HepG2 (cell line): Measurements from ENCODE around the gene GPS1. TPM values are rescaled to one million over a fixed set of nuclear protein-coding genes. Genes with fewer than 3 reads are reported as not detected.

ENCODE experiments used
- CBFB ChIP-seq: sonication (generic); formaldehyde crosslinking; IDR thresholded peaks from 2 replicates; pipeline ENCODE4 v1.4.0; 2020; ENCODE audit warnings: missing genetic modification reagents
- CENPX ChIP-seq: sonication (generic); formaldehyde crosslinking; IDR thresholded peaks from 2 replicates; pipeline ENCODE4 v1.9.0; 2021; ENCODE audit warnings: mild to moderate bottlenecking, missing genetic modification reagents, moderate library complexity
- MBD4 ChIP-seq: IDR thresholded peaks from 2 replicates; pipeline ENCODE4 v1.6.1; 2012; ENCODE audit warnings: low read length, inconsistent platforms, borderline replicate concordance
- RAD21 ChIP-seq: fragments of 450-650 bp; formaldehyde crosslinking; IDR thresholded peaks from 2 replicates; pipeline ENCODE4 v1.5.0; 2020; ENCODE audit warnings: mild to moderate bottlenecking
- TCF7L2 ChIP-seq: IDR thresholded peaks from 2 replicates; pipeline ENCODE4 v1.6.1; 2011; ENCODE audit warnings: mild to moderate bottlenecking, low read depth, low read length, moderate library complexity
- ZNF460 ChIP-seq: sonication (generic); formaldehyde crosslinking; IDR thresholded peaks from 2 replicates; pipeline ENCODE4 v1.5.1; 2020; ENCODE audit warnings: missing genetic modification reagents, mild to moderate bottlenecking, borderline replicate concordance
- ZNF572 ChIP-seq: sonication (generic); formaldehyde crosslinking; IDR thresholded peaks from 2 replicates; pipeline ENCODE4 v1.5.1; 2020; ENCODE audit warnings: mild to moderate bottlenecking, missing genetic modification reagents
- ZNF709 ChIP-seq: sonication (generic); formaldehyde crosslinking; IDR thresholded peaks from 2 replicates; pipeline ENCODE4 v1.5.0; 2020; ENCODE audit warnings: mild to moderate bottlenecking, missing genetic modification reagents
- ZSCAN29 ChIP-seq: sonication (generic); formaldehyde crosslinking; conservative IDR thresholded peaks from 2 replicates; pipeline ENCODE4 v1.4.0; 2020; ENCODE audit warnings: mild to moderate bottlenecking, missing genetic modification reagents
- polyA plus RNA-seq, 8 experiments: library from polyadenylated mRNA; depleted of rRNA in 3 of 8; stranded (reverse) in 7 of 8; unstranded in 1 of 8; fragments of >200 nt; fragmentation: Illumina TruSeq in 4 of 8; extraction: Trizol in 4 of 8; gene quantifications; 2 replicates each; pipeline versions ENCODE4 v1.2.1 to v1.2.3, GENCODE V29; 2011 to 2016; ENCODE audit warnings: low read depth in 4 of 8, missing spikeins in 1 of 8, mixed read lengths in 1 of 8; ENCODE audit not compliant: insufficient read depth in 1 of 8
- total RNA-seq, 5 experiments: library from RNA; depleted of rRNA; stranded (reverse); fragments of >200 nt; fragmentation: Illumina TruSeq; extraction: Trizol; gene quantifications; 2 replicates each; pipeline ENCODE4 v1.2.3, GENCODE V29; 2016; ENCODE audit warnings: low read depth in 1 of 5
- TF ChIP-seq, protein P1 (sequence below): sonication (generic); formaldehyde crosslinking; conservative IDR thresholded peaks from 2 replicates; pipeline ENCODE4 v1.4.0; 2020; ENCODE audit warnings: missing genetic modification reagents
- TF ChIP-seq, protein P2 (sequence below): sonication (generic); formaldehyde crosslinking; IDR thresholded peaks from 2 replicates; pipeline ENCODE4 v1.5.0; 2020; ENCODE audit warnings: mild to moderate bottlenecking, missing genetic modification reagents, borderline replicate concordance
- TF ChIP-seq, protein P3 (sequence below): sonication (generic); formaldehyde crosslinking; IDR thresholded peaks from 2 replicates; pipeline ENCODE4 v1.9.0; 2021; ENCODE audit warnings: missing genetic modification reagents, borderline replicate concordance
- TF ChIP-seq, protein P4 (sequence below): sonication (generic); formaldehyde crosslinking; IDR thresholded peaks from 2 replicates; pipeline ENCODE4 v1.4.0; 2020; ENCODE audit warnings: missing genetic modification reagents
- TF ChIP-seq, protein P5 (sequence below): sonication (generic); formaldehyde crosslinking; conservative IDR thresholded peaks from 2 replicates; pipeline ENCODE4 v1.8.1; 2023; ENCODE audit warnings: missing genetic modification reagents

GPS1 gene
- total and polyA plus RNA-seq, 2 of the 13 experiments (the other 11 are each of a cell fraction or from before 2014, with no cell fraction given): 124 to 128 TPM

DNA sequence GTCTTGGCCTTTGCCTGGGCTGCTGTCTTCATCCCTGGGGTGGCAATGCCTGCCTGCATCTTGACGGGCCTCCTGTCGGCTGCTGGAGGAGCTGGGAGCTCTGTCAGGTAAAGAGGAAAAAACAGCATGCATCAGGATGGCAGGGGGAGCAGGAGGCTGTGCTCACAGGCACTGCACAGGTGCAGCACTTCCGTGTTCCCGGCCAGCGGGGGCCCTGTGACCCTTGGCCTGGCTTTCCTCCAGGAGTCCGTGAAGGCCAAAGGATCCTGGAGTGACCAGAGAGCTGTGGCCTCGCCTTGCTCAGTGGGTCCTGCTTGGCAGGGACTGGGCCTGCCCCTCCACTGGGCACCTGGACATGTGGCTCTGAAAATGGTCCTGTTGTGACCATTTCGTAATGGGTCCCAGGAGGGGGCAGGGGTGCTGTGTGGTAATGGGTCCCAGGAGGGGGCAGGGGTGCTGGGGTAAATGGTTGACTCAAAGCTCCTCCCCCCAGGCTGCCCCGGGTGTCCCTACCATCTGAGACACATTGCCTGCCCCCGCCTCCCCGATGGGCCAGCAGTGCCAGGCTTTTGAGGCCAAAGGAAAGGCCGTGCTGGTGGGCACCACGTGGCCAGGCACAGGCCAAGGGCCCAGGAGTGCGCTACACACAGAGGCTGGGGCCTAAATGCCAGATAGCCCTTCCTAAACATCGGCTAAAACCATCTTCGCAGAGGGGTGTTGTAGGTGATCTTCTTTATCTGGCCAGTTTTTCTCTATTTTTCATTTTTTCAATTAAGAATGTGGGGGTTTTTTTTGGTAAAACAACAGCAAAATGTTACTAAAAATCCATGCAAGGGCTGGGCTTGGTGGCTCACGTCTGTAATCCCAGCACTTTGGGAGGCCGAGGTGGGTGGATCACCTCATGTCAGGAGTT lies 50.3 kb downstream of the GPS1 start (continued):
- 0 out of 2 replicates have a peak, but pooled peaks have one; percentile 8 for TF ChIP-seq ZNF709 (CRISPR knock-in tag)
- TF ChIP-seq ZNF572 (CRISPR knock-in tag): 0 out of 2 replicates have a peak, but pooled peaks have one; percentile 9
- TF ChIP-seq ZSCAN29 (CRISPR knock-in tag): 0 out of 2 replicates have a peak, but pooled peaks have one; percentile 21
- TF ChIP-seq MBD4: no peak
- no peak for TF ChIP-seq RAD21 (CRISPR knock-in tag)
- TF ChIP-seq, protein P1, sequence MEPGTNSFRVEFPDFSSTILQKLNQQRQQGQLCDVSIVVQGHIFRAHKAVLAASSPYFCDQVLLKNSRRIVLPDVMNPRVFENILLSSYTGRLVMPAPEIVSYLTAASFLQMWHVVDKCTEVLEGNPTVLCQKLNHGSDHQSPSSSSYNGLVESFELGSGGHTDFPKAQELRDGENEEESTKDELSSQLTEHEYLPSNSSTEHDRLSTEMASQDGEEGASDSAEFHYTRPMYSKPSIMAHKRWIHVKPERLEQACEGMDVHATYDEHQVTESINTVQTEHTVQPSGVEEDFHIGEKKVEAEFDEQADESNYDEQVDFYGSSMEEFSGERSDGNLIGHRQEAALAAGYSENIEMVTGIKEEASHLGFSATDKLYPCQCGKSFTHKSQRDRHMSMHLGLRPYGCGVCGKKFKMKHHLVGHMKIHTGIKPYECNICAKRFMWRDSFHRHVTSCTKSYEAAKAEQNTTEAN (CRISPR knock-in tag): no peak
- peak; percentile 81 for TF ChIP-seq CBFB
- TF ChIP-seq ZNF460 (CRISPR knock-in tag): no peak
- TF ChIP-seq, protein P2, sequence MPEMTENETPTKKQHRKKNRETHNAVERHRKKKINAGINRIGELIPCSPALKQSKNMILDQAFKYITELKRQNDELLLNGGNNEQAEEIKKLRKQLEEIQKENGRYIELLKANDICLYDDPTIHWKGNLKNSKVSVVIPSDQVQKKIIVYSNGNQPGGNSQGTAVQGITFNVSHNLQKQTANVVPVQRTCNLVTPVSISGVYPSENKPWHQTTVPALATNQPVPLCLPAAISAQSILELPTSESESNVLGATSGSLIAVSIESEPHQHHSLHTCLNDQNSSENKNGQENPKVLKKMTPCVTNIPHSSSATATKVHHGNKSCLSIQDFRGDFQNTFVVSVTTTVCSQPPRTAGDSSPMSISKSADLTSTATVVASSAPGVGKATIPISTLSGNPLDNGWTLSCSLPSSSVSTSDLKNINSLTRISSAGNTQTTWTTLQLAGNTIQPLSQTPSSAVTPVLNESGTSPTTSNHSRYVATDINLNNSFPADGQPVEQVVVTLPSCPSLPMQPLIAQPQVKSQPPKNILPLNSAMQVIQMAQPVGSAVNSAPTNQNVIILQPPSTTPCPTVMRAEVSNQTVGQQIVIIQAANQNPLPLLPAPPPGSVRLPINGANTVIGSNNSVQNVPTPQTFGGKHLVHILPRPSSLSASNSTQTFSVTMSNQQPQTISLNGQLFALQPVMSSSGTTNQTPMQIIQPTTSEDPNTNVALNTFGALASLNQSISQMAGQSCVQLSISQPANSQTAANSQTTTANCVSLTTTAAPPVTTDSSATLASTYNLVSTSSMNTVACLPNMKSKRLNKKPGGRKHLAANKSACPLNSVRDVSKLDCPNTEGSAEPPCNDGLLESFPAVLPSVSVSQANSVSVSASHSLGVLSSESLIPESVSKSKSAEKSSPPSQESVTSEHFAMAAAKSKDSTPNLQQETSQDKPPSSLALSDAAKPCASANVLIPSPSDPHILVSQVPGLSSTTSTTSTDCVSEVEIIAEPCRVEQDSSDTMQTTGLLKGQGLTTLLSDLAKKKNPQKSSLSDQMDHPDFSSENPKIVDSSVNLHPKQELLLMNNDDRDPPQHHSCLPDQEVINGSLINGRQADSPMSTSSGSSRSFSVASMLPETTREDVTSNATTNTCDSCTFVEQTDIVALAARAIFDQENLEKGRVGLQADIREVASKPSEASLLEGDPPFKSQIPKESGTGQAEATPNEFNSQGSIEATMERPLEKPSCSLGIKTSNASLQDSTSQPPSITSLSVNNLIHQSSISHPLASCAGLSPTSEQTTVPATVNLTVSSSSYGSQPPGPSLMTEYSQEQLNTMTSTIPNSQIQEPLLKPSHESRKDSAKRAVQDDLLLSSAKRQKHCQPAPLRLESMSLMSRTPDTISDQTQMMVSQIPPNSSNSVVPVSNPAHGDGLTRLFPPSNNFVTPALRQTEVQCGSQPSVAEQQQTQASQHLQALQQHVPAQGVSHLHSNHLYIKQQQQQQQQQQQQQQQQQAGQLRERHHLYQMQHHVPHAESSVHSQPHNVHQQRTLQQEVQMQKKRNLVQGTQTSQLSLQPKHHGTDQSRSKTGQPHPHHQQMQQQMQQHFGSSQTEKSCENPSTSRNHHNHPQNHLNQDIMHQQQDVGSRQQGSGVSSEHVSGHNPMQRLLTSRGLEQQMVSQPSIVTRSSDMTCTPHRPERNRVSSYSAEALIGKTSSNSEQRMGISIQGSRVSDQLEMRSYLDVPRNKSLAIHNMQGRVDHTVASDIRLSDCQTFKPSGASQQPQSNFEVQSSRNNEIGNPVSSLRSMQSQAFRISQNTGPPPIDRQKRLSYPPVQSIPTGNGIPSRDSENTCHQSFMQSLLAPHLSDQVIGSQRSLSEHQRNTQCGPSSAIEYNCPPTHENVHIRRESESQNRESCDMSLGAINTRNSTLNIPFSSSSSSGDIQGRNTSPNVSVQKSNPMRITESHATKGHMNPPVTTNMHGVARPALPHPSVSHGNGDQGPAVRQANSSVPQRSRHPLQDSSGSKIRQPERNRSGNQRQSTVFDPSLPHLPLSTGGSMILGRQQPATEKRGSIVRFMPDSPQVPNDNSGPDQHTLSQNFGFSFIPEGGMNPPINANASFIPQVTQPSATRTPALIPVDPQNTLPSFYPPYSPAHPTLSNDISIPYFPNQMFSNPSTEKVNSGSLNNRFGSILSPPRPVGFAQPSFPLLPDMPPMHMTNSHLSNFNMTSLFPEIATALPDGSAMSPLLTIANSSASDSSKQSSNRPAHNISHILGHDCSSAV (CRISPR knock-in tag): no peak
- TF ChIP-seq CENPX: no peak
- TF ChIP-seq TCF7L2: no peak
- TF ChIP-seq, protein P3, sequence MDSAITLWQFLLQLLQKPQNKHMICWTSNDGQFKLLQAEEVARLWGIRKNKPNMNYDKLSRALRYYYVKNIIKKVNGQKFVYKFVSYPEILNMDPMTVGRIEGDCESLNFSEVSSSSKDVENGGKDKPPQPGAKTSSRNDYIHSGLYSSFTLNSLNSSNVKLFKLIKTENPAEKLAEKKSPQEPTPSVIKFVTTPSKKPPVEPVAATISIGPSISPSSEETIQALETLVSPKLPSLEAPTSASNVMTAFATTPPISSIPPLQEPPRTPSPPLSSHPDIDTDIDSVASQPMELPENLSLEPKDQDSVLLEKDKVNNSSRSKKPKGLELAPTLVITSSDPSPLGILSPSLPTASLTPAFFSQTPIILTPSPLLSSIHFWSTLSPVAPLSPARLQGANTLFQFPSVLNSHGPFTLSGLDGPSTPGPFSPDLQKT: no peak
- TF ChIP-seq, protein P4, sequence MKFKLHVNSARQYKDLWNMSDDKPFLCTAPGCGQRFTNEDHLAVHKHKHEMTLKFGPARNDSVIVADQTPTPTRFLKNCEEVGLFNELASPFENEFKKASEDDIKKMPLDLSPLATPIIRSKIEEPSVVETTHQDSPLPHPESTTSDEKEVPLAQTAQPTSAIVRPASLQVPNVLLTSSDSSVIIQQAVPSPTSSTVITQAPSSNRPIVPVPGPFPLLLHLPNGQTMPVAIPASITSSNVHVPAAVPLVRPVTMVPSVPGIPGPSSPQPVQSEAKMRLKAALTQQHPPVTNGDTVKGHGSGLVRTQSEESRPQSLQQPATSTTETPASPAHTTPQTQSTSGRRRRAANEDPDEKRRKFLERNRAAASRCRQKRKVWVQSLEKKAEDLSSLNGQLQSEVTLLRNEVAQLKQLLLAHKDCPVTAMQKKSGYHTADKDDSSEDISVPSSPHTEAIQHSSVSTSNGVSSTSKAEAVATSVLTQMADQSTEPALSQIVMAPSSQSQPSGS (CRISPR knock-in tag): peak; percentile 53
- TF ChIP-seq, protein P5, sequence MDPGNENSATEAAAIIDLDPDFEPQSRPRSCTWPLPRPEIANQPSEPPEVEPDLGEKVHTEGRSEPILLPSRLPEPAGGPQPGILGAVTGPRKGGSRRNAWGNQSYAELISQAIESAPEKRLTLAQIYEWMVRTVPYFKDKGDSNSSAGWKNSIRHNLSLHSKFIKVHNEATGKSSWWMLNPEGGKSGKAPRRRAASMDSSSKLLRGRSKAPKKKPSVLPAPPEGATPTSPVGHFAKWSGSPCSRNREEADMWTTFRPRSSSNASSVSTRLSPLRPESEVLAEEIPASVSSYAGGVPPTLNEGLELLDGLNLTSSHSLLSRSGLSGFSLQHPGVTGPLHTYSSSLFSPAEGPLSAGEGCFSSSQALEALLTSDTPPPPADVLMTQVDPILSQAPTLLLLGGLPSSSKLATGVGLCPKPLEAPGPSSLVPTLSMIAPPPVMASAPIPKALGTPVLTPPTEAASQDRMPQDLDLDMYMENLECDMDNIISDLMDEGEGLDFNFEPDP (CRISPR knock-in tag): no peak
